ENCODE results near the gene TMX1. TPM values are rescaled to one million over a fixed set of nuclear protein-coding genes. Genes with fewer than 3 reads are reported as not detected.

Gene TMX1
- total and polyA plus RNA-seq, 11 donors = 3.2 to 18.6 (median 8.9) TPM

DNA sequence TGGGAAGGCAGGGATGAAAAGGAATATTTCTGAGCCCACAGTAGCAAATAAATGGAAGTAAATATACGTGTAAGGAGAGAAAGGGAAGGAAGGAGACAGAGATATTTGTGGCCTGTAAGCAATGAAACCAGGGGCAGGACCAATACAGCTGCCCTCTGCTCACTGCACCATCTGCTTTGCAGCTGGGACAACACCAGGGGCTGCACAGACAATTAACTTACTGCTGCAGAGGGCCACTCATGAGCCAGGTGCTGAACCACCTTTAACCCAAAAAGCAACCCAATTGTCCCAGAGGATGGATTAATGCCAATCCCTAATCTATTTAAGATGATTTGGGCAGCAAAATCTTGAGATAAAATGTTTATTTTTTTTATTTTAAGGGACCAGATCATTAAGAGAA lies 30.6 kb upstream of the TMX1 start:
- 66 to 80% (median 70%) methylated on average over 1 of the region's 1 CpG for WGBS, 4 donors
- TF ChIP-seq POLR2A (IDR thresholded peaks at IDR 0.05) (no peak), CTCF (IDR thresholded peaks at IDR 0.05) (no peak)
- Histone ChIP-seq H3K27ac (no peak overlapping the region), H3K9me3 (no peaks in the 10 kb centered on the region), H3K27me3 (no peaks in the 10 kb centered on the region), H3K36me3 (no peaks in the 10 kb centered on the region), H3K4me3 (no peak overlapping the region), H3K4me1 (no peaks in the 10 kb centered on the region)
- DNase-seq (no peak), ATAC-seq (no peak)
- intact Hi-C loops (cut with DNase I) = no loop called here

DNA sequence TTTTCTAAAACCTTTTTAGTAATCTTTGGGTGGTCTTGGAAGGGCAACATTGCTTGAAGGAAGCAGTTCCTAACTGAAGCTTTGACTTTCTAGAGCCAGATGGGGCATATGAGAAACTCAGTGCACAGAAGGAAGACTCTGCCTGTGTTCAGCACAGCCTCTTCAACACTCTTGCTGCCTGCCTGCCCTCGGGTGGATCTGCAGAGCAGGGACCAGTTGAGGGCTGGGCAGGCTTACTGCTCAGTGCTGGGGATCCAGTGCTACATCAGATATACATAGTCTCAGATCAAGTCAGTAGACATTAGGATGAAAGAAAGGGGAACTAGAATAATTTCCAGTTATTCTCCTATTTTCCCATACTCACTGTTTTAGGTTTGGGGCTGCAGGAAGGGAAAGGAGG lies 29.5 kb upstream of the TMX1 start:
- no peak for DNase-seq
- intact Hi-C loops (cut with DNase I) = loop anchor here in 1 of 10 donors (10.0 kb wide), 1 partner anchor 256 kb away; no protein-coding TSS in a partner anchor
- 30 to 52% (median 43%) methylated on average over 1 of the region's 1 CpG for WGBS, 4 donors

GRCh38 chr14:51211149-51211548 lies 28.9 kb upstream of the TMX1 start:
- Histone ChIP-seq H3K36me3 (no peaks in the 10 kb centered on the region), H3K27me3 (no peaks in the 10 kb centered on the region), H3K27ac (no peak overlapping the region), H3K4me1 (no peaks in the 10 kb centered on the region), H3K4me3 (no peak overlapping the region), H3K9me3 (peaks cover 0 to 4% (median 0%) of the 10 kb centered on the region in 12 donors)
- intact Hi-C loops (cut with DNase I) = loop anchor here in 1 of 10 donors (10.0 kb wide), 1 partner anchor 256 kb away; no protein-coding TSS in a partner anchor
- ATAC-seq (no peak), DNase-seq (no peak)
- TF ChIP-seq POLR2A (IDR thresholded peaks at IDR 0.05) (no peak), CTCF (IDR thresholded peaks at IDR 0.05) (no peak)

More for the DNA sequence above, 29.5 kb upstream of the TMX1 start:
- Histone ChIP-seq H3K27ac (no peak overlapping the region), H3K36me3 (no peaks in the 10 kb centered on the region), H3K27me3 (no peaks in the 10 kb centered on the region), H3K4me3 (no peak overlapping the region), H3K4me1 (no peaks in the 10 kb centered on the region), H3K9me3 (peaks cover 0 to 4% (median 0%) of the 10 kb centered on the region in 12 donors)
- TF ChIP-seq CTCF (IDR thresholded peaks at IDR 0.05) (no peak), POLR2A (IDR thresholded peaks at IDR 0.05) (no peak)
- no peak for ATAC-seq

DNA sequence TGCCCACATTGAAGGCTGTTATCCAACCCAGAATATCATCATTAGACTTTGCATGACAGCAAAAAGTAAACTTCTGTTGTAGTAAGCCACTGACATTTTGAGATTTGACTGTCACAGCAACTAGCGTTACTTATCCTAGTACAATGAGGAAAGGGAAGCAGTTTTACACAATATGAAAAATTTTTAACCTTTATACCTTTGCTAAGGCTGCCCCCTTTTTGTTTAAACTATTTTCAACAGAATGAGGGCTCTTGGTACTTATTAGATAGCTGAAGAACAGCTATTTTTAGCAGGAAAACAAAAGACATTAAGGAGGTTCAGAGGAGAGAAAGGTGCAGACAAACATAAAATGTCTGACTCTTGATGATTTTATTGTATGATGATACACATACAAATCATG lies 23.4 kb upstream of the TMX1 start:
- no peak for DNase-seq
- no peak overlapping the region for H3K4me3 ChIP-seq
- H3K27me3 ChIP-seq = no peaks in the 10 kb centered on the region
- no peaks in the 10 kb centered on the region for H3K36me3 ChIP-seq
- WGBS, 4 donors = 70 to 83% (median 77%) methylated on average over 1 of the region's 1 CpG
- ATAC-seq = no peak
- no peaks in the 10 kb centered on the region for H3K4me1 ChIP-seq
- no peak overlapping the region for H3K27ac ChIP-seq
- TF ChIP-seq CTCF (IDR thresholded peaks at IDR 0.05) = no peak
- TF ChIP-seq POLR2A (IDR thresholded peaks at IDR 0.05) = no peak
- H3K9me3 ChIP-seq = peaks cover 0 to 4% (median 0%) of the 10 kb centered on the region in 12 donors
- intact Hi-C loops (cut with DNase I) = loop anchor here in 4 of 10 donors (5.0 to 10.0 kb wide), 3 partner anchors 259 to 264 kb away; no protein-coding TSS in a partner anchor

All from heart left ventricle (tissue), 16 donors.